GM18502 (cell line): ENCODE measurements around the gene MTA2.

Experiments used
- ATAC-seq: cut with Tn5 transposase; IDR thresholded peaks from one replicate; pipeline ENCODE4 v1.9.1; 2021; ENCODE audit warnings: mild to moderate bottlenecking; ENCODE audit not compliant: unreplicated experiment, poor library complexity

The MTA2 gene

GRCh38 chr11:62613291-62613778 is 11.7 kb upstream of the MTA2 start:
- no peak for ATAC-seq

GRCh38 chr11:62612366-62613290 is 11.0 kb upstream of the MTA2 start, which contains the start of the genes EML3 and ROM1:
Gene EML3, minus strand, starts transcription at chr11:62612775. Its CDS starts 318 bp downstream, at chr11:62612457.
Gene ROM1, plus strand, starts transcription at chr11:62613257. Its CDS starts 25 bp downstream, at chr11:62613282.
- peak; percentile 78 for ATAC-seq

DNA sequence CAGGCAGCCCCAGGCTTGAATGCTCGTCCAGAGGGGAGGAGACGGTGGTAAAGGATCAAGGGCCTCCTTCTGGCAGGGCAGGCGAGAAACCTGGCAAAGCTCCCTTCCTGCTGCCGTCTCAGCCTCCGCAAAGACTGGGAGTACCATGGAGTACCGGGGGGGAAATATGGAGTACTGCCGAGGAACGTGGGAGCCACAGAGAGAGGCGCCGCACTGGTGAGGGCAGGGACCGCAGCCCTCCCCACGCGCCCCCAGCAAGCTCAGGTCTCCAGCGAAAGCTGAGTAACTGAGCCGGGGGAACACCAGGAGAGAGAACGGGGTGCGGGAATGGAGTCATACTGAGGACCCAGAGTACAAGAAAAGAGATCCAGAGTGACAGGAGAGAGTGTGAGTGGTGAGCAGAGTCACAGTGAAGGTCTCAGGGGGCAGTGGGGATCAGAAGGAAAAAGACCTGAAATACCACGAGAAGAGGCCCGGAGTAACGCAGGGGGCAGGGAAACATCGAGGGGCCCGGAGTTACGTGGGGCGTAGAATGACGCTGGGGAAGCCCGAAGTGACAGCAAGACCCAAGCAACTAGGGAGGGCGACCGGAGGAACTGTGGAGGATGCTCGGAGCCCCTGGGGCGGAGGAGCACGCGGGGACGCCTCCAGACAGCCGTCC is 10.2 kb upstream of the MTA2 start:
- ATAC-seq = peak; percentile 20

DNA sequence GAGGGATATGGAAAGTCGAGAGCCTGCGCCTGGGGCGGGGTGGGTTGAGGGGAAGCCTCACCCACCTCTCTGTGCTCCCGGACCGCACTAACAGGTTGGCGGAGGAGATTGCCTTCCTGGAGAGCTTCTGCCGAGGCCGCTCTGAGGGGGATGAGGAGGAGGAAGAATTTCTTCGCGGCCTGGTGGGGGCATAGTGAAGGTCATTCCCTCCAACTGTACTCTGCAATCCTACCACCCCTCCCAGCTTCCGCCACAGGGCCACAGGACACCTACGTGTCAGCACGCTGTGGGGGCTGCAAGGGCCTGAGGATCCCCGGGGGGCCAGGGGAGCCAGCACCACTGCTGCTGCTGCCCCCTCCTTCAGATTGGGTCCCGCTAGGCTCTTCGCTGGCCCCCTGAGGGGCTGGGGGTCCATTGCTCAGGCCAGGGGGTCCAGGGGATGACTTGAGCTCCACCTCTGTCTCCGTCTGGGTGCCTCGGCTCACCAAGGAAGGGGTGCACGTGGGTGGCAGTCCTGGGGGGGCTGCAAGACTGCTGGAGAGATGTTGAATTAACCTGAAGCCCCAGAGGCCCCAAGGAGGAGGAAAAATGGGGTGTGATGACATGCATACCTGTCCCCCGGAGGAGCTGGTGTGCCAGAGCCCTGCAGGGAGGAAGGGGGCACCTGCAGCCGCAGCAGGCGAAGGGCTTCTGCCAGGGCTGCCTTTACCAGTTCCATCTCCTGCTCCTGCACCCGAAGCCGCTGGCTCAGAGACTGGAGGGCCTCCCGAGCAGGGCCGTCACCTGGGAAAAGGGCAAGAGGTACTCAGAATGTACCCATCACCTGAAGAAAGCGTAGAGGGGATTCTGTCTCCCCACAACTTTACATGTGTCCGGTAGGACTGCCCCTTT is 9.4 kb upstream of the MTA2 start:
- no peak for ATAC-seq

DNA sequence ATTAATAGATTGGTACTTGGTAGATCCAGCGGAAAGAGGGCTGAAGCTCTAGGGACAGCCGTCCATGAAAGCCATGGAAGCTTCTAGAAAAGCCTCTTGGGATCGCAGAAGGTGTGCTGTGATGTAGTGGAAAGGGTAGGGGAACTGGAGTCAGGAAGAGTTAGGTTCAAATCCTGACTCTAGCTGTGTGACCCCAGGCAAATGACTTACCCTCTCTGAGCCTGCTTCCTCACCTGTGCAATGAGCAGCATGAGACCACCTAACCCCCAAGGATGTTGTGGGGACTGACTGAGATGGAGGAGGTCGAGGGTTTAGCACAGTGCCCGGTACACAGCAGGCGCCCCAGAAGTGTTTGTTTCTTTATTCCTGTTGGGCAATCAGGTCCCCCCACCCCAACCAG is 8.7 kb upstream of the MTA2 start:
- ATAC-seq = no peak

DNA sequence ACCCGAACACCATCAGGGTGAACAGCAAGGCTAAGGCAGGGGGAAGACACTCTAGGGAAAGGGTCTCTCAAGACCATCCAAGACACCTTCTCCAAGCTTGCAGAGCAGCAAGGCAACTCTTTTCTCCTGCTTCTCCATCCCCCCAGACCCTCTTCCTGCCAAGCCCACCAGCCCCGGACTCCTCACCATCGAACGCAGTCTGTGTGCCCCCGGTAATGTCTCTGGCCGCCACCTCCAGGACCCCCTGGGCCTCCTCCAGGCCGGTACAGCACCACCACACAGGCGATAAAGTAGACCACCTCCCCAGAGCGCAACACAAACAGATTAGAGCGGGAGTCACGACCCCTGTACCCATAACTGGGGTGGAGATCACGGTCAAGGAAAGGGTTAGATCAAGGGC is 7.1 kb upstream of the MTA2 start:
- no peak for ATAC-seq

DNA sequence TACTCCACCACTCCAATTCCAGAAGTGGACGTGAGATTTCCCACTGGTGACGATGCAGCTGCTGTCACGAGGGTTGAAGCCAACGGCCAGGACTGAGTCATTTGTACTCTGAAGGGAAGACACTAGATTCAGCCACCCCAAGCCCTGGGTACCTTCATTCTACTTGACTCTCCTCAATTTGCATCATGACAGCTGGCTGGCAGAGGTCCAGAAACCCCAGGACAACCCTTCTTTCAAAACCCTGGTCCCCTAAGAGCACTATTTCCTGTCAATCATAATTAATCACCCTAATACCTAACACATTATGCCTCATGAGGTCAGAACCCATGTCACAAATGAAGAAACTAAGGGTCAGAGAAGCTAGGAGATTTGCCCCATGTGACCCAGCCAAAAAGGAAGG is 6.0 kb upstream of the MTA2 start:
- ATAC-seq = no peak

GRCh38 chr11:62605902-62606301 is 4.2 kb upstream of the MTA2 start:
- ATAC-seq = no peak

DNA sequence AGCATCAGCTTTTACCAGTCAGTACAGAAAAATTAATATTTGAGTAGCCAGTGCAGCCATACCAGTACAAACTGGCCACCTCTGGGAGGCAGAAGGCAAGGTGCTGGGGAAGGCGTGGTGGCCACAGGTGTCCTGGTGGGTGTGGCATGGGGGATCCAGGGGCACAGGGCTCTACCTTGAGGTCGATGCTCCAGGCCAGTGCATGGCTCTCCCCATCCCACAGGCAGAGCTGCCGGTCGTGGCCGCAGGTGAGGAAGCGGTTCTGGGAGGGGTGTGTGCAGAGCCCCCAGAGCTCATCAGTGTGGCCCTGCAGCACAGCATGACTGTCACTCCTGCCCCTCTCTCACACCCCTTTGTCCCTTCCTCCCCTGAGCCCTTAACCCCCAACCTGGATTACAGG is 3.8 kb upstream of the MTA2 start:
- no peak for ATAC-seq

DNA sequence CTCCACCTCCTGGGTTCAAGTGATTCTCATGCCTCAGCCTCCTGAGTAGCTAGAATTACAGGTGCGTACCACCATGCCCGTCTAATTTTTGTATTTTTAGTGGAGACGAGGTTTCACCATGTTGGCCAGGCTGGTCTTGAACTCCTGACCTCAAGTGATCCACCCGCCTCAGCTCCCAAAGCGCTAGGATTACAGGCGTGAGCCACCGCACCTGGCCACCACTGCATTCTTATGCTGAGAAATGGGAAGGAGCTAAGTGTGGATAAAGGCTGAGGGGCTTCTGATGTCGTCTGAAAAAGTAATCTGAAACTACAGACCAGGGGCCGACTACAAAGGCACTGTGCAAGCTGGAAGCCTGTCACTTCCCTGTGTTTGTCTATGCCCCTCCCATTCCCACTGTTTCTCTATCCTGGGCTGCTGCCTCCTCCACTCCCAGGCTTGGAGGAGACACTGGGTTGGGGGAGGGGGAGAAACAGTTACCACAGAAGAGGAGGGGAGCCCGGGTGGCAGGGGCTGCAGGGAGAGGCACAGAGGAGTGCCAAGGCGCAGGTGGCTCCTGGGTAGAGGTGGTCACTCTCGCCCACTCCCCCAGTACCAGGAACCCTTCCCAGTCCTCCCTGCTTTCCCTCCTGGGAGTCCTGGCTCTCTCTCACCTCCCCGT is 2.9 kb upstream of the MTA2 start:
- no peak for ATAC-seq

- ATAC-seq = no peak
These were observed 2.2 kb upstream of the MTA2 start for GRCh38 chr11:62603776-62604299.

- no peak for ATAC-seq
These were observed 1.4 kb upstream of the MTA2 start for GRCh38 chr11:62603072-62603408.

DNA sequence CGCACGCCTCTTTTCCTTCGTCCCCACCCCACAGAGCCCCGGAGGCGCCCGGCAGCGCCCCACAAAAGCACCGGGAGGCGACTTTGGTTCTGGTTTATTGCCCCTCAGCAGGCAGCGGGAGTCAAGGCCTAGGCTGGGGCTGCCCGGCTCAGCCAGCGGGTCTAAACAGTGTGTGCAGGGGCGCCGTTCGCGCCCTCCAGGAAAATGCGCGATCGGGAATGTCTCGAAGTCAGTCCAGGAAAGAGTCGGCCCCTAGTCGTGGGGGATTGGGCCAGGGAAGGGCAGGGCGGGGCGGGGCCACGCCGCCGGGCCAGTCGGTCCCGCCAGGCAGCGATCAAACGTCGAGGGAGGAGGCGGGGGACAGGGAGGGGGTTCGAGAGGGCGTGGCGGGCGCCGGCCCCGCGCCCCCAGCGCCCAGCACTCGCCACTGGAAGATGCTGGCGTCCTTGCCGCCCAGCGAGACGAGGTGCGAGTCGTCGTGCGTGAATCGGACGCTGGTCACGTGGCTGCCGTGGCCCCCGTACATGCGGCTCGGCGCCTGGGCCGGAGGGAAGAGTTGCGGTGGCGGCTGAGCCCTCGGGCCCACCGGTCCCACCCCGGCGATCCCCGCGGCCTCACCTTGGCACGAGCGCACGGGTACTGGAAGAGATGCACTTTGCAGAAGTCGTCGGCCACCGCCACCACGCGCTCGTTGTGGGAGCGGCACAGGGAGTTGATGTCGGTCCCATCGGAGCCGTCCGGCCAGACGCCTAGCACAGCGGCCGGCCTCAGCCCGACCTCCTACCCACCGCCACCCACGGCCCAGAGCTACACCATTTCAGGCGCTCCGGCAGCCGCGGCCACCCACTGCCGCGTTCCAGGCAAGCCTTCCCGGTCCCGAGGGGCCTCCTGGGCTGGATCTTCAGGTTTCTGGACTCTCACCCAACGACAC is 741 bp upstream of the MTA2 start:
- ATAC-seq = no peak

DNA sequence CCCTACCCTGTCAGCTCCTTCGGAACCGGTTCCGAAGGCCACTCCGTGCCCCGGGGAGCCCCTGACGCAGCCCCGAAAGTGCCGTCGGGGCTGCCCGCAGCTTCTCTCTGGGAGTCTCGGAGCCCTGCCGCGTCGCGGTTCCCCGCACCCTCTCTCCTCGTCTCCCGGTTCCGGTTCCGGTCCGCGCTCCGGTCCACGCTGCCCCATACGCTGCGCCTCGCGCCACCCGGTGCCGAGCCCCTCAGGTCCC is 618 bp downstream of the MTA2 start:
- ATAC-seq = peak; percentile 14

DNA sequence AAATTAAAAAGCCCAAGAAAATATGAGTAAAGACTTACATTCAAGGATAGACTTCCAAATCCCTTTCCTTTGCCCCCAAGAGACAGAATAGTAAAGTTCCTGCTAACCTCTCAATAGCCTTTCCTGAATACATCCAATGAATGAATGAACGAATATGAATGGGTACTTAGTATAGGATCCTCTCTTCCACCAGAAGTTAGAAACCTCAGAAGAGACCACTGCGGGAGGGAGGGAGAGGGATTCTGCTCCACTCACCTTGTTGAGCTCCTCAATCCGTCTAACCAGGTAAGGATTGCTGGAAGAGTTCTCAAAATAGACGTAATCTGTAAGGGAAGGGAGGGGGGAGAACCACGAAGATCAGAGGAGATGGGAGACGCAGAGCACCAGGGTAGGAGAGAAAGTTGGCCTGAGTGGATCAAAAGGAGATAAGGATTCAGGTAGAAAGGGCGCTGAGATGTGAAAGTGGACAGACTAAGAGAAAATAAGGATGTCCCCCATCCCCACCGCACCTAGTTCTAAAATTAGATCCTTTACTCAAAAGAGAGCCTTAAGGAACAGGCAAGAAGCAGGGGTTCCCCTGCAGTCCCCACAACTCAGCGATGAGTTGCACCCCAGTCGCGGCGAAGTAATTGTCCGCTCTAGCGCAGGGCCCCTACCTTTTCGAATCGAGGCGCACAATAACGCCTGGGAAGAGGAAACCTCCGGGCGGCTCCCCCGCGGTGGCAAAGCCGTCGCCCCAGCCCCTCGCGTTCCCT is 1.1 kb downstream of the MTA2 start:
- no peak for ATAC-seq

GRCh38 chr11:62599901-62600300 is 1.8 kb downstream of the MTA2 start:
- ATAC-seq = no peak

- peak; percentile 59 for ATAC-seq
These were observed 2.5 kb downstream of the MTA2 start for GRCh38 chr11:62599069-62599696.

DNA sequence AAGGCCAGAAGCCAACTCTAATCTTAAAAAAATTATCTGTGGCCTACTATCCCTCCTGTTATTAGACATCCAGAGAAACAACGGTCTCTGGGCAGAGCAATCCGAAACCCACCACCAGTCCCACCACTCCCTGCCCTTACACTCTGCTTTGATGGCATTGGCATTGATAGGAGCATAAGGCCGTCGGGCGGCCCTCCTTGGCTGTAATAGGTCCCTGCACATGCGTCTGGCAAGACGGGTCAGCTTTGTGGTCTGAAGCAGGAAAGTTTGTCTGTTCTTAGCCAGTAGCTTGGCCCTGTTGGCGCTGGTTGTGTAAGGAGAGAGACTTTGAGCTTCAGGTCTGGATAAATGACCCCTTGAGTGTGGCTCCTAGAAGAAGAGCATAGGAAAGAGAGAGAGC is 6.5 kb downstream of the MTA2 start:
- no peak for ATAC-seq
